Activated naive CD4-positive, alpha-beta T cell treated with anti-CD3 and anti-CD28 coated beads for 36 hours (primary cell): Measurements from ENCODE around the gene GRK5. TPM values are rescaled to one million over a fixed set of nuclear protein-coding genes. Genes with fewer than 3 reads are reported as not detected.

Experiments
- CTCF ChIA-PET: fragments of 350-600 bp; sonication (Branson Sonifier 250); formaldehyde crosslinking; loops from one replicate; lab custom pipeline; 2021; ENCODE audit warnings: antibody characterized with exemption; lab: Charles Lee
- DNase-seq: peaks from one replicate; pipeline ENCODE4 v3.0.0-alpha.2; 2020
- H3K27ac Mint-ChIP-seq: one replicate; pipeline ENCODE4 v1.8.0; 2021; ENCODE audit warnings: mild to moderate bottlenecking, mixed read lengths
- H3K27me3 Mint-ChIP-seq: one replicate; pipeline ENCODE4 v1.8.0; 2021; ENCODE audit warnings: low read depth, mixed read lengths
- H3K36me3 Mint-ChIP-seq: one replicate; pipeline ENCODE4 v1.8.0; 2021; ENCODE audit warnings: low read depth, mixed read lengths
- H3K4me1 Mint-ChIP-seq: one replicate; pipeline ENCODE4 v1.8.0; 2021; ENCODE audit warnings: low read depth, mixed read lengths
- H3K4me3 Mint-ChIP-seq: one replicate; pipeline ENCODE4 v1.8.0; 2021; ENCODE audit warnings: mild to moderate bottlenecking, moderate library complexity, mixed read lengths
- H3K9me3 Mint-ChIP-seq: one replicate; pipeline ENCODE4 v1.8.0; 2021; ENCODE audit warnings: mixed read lengths
- intact Hi-C: fragments of 100-400 bp; cut with micrococcal nuclease; formaldehyde crosslinking; loops from one replicate; pipeline ENCODE4 v1.15.1; 2023
- total RNA-seq, 2 experiments: library from RNA; stranded (reverse); gene quantifications; one replicate each; pipeline ENCODE4 v1.2.3, GENCODE V29; 2021

GRK5 gene
- total RNA-seq, 2 experiments from 2014 or later: 27.1 to 29.7 TPM

- H3K4me1 Mint-ChIP-seq: peaks cover 13% of the 10 kb centered on the region
- intact Hi-C loops: loop anchor here (5.0 kb wide), 1 partner anchor 42 kb away; no protein-coding TSS in a partner anchor
- H3K27ac Mint-ChIP-seq: no peak overlapping the region
- no peak for DNase-seq
- H3K9me3 Mint-ChIP-seq: no peaks in the 10 kb centered on the region
- CTCF ChIA-PET: interaction anchor here (0.6 kb wide), 1 partner anchor 530 kb away, joined by 3 read pairs; no protein-coding TSS in a partner anchor
- H3K27me3 Mint-ChIP-seq: no peaks in the 10 kb centered on the region
- no peak overlapping the region for H3K4me3 Mint-ChIP-seq
- H3K36me3 Mint-ChIP-seq: peaks cover 5% of the 10 kb centered on the region
Measured at GRCh38 chr10:119330342-119330741, 123.0 kb downstream of the GRK5 start.

GRCh38 chr10:119331061-119331460 is 123.7 kb downstream of the GRK5 start:
- Mint-ChIP-seq H3K27me3 (no peaks in the 10 kb centered on the region), H3K4me1 (peaks cover 13% of the 10 kb centered on the region), H3K4me3 (no peak overlapping the region), H3K27ac (no peak overlapping the region), H3K36me3 (peaks cover 7% of the 10 kb centered on the region), H3K9me3 (no peaks in the 10 kb centered on the region)
- intact Hi-C loops: loop anchor here (5.0 kb wide), 1 partner anchor 41 kb away; no protein-coding TSS in a partner anchor
- no peak for DNase-seq
- CTCF ChIA-PET: interaction anchor here (1.5 to 2.3 kb wide), 2 partner anchors 9 to 114 kb away, joined by 5 read pairs; no protein-coding TSS in a partner anchor

GRCh38 chr10:119333146-119333792 is 125.9 kb downstream of the GRK5 start:
- Mint-ChIP-seq H3K27me3 (no peaks in the 10 kb centered on the region), H3K9me3 (no peaks in the 10 kb centered on the region), H3K36me3 (peaks cover 17% of the 10 kb centered on the region), H3K27ac (no peak overlapping the region), H3K4me3 (no peak overlapping the region), H3K4me1 (peaks cover 16% of the 10 kb centered on the region)
- intact Hi-C loops: loop anchor here (1.0 to 5.0 kb wide), 2 partner anchors 18 to 39 kb away; no protein-coding TSS in a partner anchor
- DNase-seq: peak; percentile 79
- CTCF ChIA-PET: interaction anchor here (0.7 to 2.3 kb wide), 3 partner anchors 27 to 123 kb away, joined by 3 to 5 read pairs (median 4); no protein-coding TSS in a partner anchor

GRCh38 chr10:119335671-119336353 is 128.4 kb downstream of the GRK5 start:
- intact Hi-C loops: no loop called here
- Mint-ChIP-seq H3K27ac (no peak overlapping the region), H3K27me3 (no peaks in the 10 kb centered on the region), H3K36me3 (peaks cover 17% of the 10 kb centered on the region), H3K4me1 (peaks cover 17% of the 10 kb centered on the region), H3K4me3 (no peak overlapping the region), H3K9me3 (no peaks in the 10 kb centered on the region)
- DNase-seq: no peak
- CTCF ChIA-PET: no interaction called here

GRCh38 chr10:119336599-119336998 is 129.2 kb downstream of the GRK5 start:
- Mint-ChIP-seq H3K27ac (no peak overlapping the region), H3K4me1 (peaks cover 24% of the 10 kb centered on the region), H3K27me3 (no peaks in the 10 kb centered on the region), H3K36me3 (peaks cover 17% of the 10 kb centered on the region), H3K4me3 (no peak overlapping the region), H3K9me3 (no peaks in the 10 kb centered on the region)
- CTCF ChIA-PET: no interaction called here
- DNase-seq: no peak
- intact Hi-C loops: no loop called here

- H3K4me3 Mint-ChIP-seq: no peak overlapping the region
- no peak overlapping the region for H3K27ac Mint-ChIP-seq
- no peaks in the 10 kb centered on the region for H3K9me3 Mint-ChIP-seq
- H3K36me3 Mint-ChIP-seq: peaks cover 17% of the 10 kb centered on the region
- peaks cover 28% of the 10 kb centered on the region for H3K4me1 Mint-ChIP-seq
- DNase-seq: no peak
- H3K27me3 Mint-ChIP-seq: no peaks in the 10 kb centered on the region
- CTCF ChIA-PET: interaction anchor here (0.7 kb wide), 1 partner anchor 32 kb away, joined by 3 read pairs; no protein-coding TSS in a partner anchor
- intact Hi-C loops: no loop called here
Measured at GRCh38 chr10:119337223-119337622, 129.9 kb downstream of the GRK5 start.

GRCh38 chr10:119337796-119338432 is 130.5 kb downstream of the GRK5 start:
- intact Hi-C loops: no loop called here
- CTCF ChIA-PET: interaction anchor here (0.7 kb wide), 1 partner anchor 31 kb away, joined by 3 read pairs; no protein-coding TSS in a partner anchor
- Mint-ChIP-seq H3K27ac (no peak overlapping the region), H3K9me3 (no peaks in the 10 kb centered on the region), H3K36me3 (peaks cover 17% of the 10 kb centered on the region), H3K4me1 (peaks cover 29% of the 10 kb centered on the region), H3K4me3 (no peak overlapping the region), H3K27me3 (no peaks in the 10 kb centered on the region)
- DNase-seq: no peak

GRCh38 chr10:119339109-119339508 is 131.7 kb downstream of the GRK5 start:
- intact Hi-C loops: no loop called here
- H3K4me1 Mint-ChIP-seq: peaks cover 23% of the 10 kb centered on the region
- no peaks in the 10 kb centered on the region for H3K9me3 Mint-ChIP-seq
- H3K27ac Mint-ChIP-seq: no peak overlapping the region
- peaks cover 14% of the 10 kb centered on the region for H3K36me3 Mint-ChIP-seq
- CTCF ChIA-PET: interaction anchor here (0.8 to 1.0 kb wide), 2 partner anchors 13 to 17 kb away, joined by 3 read pairs; no protein-coding TSS in a partner anchor
- DNase-seq: no peak
- no peaks in the 10 kb centered on the region for H3K27me3 Mint-ChIP-seq
- H3K4me3 Mint-ChIP-seq: no peak overlapping the region

- DNase-seq: no peak
- Mint-ChIP-seq H3K4me3 (no peak overlapping the region), H3K27me3 (no peaks in the 10 kb centered on the region), H3K9me3 (no peaks in the 10 kb centered on the region), H3K4me1 (peaks cover 30% of the 10 kb centered on the region), H3K36me3 (peaks cover 10% of the 10 kb centered on the region), H3K27ac (no peak overlapping the region)
- intact Hi-C loops: no loop called here
- CTCF ChIA-PET: interaction anchor here (1.6 kb wide), 1 partner anchor 142 kb away, joined by 4 read pairs; no protein-coding TSS in a partner anchor
Measured at GRCh38 chr10:119340893-119341458, 133.6 kb downstream of the GRK5 start.

- peaks cover 6% of the 10 kb centered on the region for H3K36me3 Mint-ChIP-seq
- H3K4me1 Mint-ChIP-seq: peaks cover 30% of the 10 kb centered on the region
- DNase-seq: peak; percentile 68
- intact Hi-C loops: no loop called here
- no peaks in the 10 kb centered on the region for H3K27me3 Mint-ChIP-seq
- CTCF ChIA-PET: interaction anchor here (0.6 to 1.6 kb wide), 3 partner anchors 23 to 142 kb away, joined by 3 to 4 read pairs (median 3); no protein-coding TSS in a partner anchor
- no peak overlapping the region for H3K4me3 Mint-ChIP-seq
- H3K9me3 Mint-ChIP-seq: no peaks in the 10 kb centered on the region
- no peak overlapping the region for H3K27ac Mint-ChIP-seq
Measured at GRCh38 chr10:119341459-119342301, 134.3 kb downstream of the GRK5 start.

- H3K27me3 Mint-ChIP-seq: no peaks in the 10 kb centered on the region
- no peak overlapping the region for H3K27ac Mint-ChIP-seq
- peaks cover 4% of the 10 kb centered on the region for H3K36me3 Mint-ChIP-seq
- H3K9me3 Mint-ChIP-seq: no peaks in the 10 kb centered on the region
- intact Hi-C loops: no loop called here
- CTCF ChIA-PET: interaction anchor here (0.6 to 1.6 kb wide), 3 partner anchors 23 to 143 kb away, joined by 3 to 4 read pairs (median 3); no protein-coding TSS in a partner anchor
- H3K4me1 Mint-ChIP-seq: peaks cover 27% of the 10 kb centered on the region
- no peak for DNase-seq
- H3K4me3 Mint-ChIP-seq: no peak overlapping the region
Measured at GRCh38 chr10:119342335-119342734, 135.0 kb downstream of the GRK5 start.
